ENCODE data around the gene POLR1B.
"Not testable (repeated sequence)": the region's sequence is repeated elsewhere in the genome, so short reads cannot be mapped to it uniquely, and the experiment has no call there.

POLR1B gene

GRCh38 chr2:112542123-112542983, at the start of gene POLR1B:
Gene POLR1B (plus strand): TSS chr2:112542465. CDS start chr2:112542495, 30 bp downstream.
- DNase-seq (ENCODE audit: low read depth): peak; percentile 72
- peak within 1 kb of the TSS; percentile 98 for H3K4me3 ChIP-seq (ENCODE audit: low read length)
- no peak for TF ChIP-seq CTCF (conservative IDR thresholded peaks at IDR 0.05; ENCODE audit: low read length)

GRCh38 chr2:112493048-112493447, 49.2 kb upstream of the POLR1B start:
- peak; percentile 31 for TF ChIP-seq CTCF (conservative IDR thresholded peaks at IDR 0.05; ENCODE audit: low read length)
- no peak for DNase-seq (ENCODE audit: low read depth)
- H3K4me3 ChIP-seq (ENCODE audit: low read length): no peak overlapping the region

GRCh38 chr2:112493858-112494648, 48.2 kb upstream of the POLR1B start:
- DNase-seq (ENCODE audit: low read depth): peak; percentile 78
- TF ChIP-seq CTCF (conservative IDR thresholded peaks at IDR 0.05; ENCODE audit: low read length): no peak

GRCh38 chr2:112494828-112495227, 47.4 kb upstream of the POLR1B start:
- DNase-seq (ENCODE audit: low read depth): no peak
- no peak for TF ChIP-seq CTCF (conservative IDR thresholded peaks at IDR 0.05; ENCODE audit: low read length)
- H3K4me3 ChIP-seq (ENCODE audit: low read length): no peak overlapping the region

More at GRCh38 chr2:112493858-112494648, 48.2 kb upstream of the POLR1B start:
- no peak overlapping the region for H3K4me3 ChIP-seq (ENCODE audit: low read length)

- not testable (repeated sequence) for H3K4me3 ChIP-seq (ENCODE audit: low read length); DNase-seq (ENCODE audit: low read depth)
These were observed 46.4 kb upstream of the POLR1B start for GRCh38 chr2:112495878-112496277.

GRCh38 chr2:112500850-112501484, 41.3 kb upstream of the POLR1B start:
- TF ChIP-seq CTCF (conservative IDR thresholded peaks at IDR 0.05; ENCODE audit: low read length): peak; percentile 47
- DNase-seq (ENCODE audit: low read depth): peak; percentile 51
- H3K4me3 ChIP-seq (ENCODE audit: low read length): not testable (repeated sequence)

- H3K4me3 ChIP-seq (ENCODE audit: low read length); DNase-seq (ENCODE audit: low read depth): not testable (repeated sequence)
These were observed 32.8 kb upstream of the POLR1B start for GRCh38 chr2:112509239-112509998.

Measured in AG10803 (cell line).